ENCODE measurements around the gene USH2A.

The USH2A gene

GRCh38 chr1:216113181-216113580 is 310.1 kb downstream of the USH2A start:
- DNase-seq, result no peak

DNA sequence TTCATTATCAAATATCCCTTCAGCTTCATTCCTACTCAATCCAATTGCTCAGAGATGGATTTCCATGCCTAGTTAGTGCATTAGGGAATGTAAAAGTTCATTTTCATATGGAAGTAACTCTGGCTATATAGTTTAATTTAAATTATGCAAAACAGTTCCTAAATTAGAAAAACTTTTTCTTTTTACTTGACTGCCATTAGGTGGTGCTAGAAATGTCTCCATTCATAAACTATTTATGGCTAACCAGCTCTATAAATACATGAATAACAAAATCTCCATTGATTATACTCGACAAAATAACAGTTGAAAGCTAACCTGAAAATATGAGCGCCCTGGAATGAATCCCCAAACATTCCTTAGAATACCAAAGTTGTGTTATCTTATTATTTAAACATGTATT is 311.4 kb downstream of the USH2A start:
- DNase-seq, result no peak

DNA sequence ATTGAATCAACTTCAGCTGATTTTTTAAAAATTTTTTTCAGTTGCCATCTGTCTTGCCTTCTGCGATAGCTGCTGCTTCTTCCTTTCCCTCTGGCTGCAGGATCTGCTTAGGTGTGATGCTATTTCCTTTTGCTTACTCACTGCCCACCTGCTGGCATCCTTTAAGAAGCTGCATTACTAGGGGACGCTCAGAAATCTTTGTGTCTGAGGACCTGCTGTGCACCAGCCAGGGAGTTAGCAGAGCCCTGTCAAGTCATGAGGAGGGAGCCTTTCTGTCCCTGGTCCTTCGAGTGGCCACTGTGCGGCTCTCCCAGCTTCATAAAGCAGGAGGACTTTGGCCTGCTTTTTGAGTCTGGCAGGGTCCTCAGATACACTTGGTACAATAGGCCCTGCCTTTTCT is 327.8 kb downstream of the USH2A start:
- no peak for DNase-seq

- no peak for DNase-seq
These were observed 332.7 kb downstream of the USH2A start for GRCh38 chr1:216090556-216090955.

DNA sequence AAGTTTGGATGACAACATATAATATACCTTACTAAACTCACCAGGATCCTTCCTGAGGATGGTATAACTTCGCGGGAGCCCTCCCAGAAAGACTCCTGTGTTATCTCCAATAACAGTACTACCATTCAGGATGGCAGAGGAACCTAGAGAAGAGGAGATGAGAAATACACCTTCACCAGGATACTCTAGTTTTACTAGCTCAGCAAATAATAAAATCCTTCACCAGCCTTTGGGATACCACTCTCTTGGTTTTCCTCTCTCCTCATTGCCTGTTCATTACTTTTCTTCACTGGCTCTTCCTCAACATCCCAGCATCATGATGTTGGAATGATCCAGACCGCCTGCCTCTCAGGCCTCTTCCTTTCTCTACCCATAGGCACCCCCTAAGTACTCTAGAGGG is 336.6 kb downstream of the USH2A start:
- DNase-seq, result no peak

- no peak for DNase-seq
These were observed 341.8 kb downstream of the USH2A start for GRCh38 chr1:216081445-216081844.

- no peak for DNase-seq
These were observed 346.5 kb downstream of the USH2A start for GRCh38 chr1:216076751-216077150.

- DNase-seq, result no peak
These were observed 347.9 kb downstream of the USH2A start for GRCh38 chr1:216075339-216075738.

DNA sequence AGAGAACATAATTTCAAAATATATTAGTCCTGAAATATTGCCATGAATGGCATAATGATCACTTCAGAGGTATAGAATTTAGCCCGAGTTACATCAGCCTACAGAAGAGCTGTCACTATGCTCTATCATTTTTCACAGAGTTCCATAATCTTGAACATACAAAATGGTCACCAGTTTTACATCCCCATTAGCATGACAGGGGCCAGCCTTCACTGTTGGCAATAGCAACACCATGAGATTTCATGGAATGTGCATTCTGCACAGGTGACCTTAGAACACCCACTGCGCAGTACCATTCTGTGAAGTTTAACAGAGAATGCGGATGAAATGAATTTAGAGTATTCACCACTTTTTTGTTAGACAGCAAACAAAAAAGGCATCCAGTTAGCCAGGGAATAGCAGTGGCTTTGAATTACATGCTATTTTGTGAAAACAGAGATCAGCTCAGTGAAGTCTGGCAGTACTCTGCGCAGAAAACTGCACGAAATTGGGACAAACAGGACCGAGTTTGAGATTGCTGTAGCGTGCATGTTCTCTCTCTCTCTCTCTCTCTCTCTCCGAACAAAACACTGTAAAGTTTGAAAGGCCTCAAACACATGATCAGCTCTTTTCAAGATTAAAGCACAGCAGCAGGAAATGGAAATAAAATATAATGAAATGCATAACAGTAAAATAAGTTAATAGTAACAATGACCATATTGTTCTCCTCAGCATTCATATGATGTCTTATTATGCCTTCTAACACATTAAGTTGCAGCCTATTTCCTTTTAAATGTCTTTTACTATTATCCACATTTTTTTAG is 349.3 kb downstream of the USH2A start:
- DNase-seq, result no peak

- no peak for DNase-seq
These were observed 352.0 kb downstream of the USH2A start for GRCh38 chr1:216071262-216071661.

DNA sequence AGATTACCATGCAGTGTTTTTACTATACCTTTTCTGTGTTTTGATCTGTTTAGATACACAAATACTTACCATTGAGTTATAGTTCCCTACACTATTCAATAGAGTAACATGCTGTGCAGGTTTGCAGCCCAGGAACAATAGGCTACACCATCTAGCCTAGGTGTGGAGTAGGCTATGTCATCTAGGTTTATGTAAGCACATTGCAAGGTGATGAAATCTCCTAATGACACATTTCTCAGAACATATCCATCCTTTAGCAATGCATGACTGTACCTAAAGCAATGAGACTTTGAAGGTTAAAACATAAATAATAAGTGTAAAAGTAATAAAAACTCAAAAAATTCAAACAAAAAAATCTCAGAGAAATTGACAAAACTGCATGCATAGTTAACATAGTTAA is 358.6 kb downstream of the USH2A start:
- no peak for DNase-seq

DNA sequence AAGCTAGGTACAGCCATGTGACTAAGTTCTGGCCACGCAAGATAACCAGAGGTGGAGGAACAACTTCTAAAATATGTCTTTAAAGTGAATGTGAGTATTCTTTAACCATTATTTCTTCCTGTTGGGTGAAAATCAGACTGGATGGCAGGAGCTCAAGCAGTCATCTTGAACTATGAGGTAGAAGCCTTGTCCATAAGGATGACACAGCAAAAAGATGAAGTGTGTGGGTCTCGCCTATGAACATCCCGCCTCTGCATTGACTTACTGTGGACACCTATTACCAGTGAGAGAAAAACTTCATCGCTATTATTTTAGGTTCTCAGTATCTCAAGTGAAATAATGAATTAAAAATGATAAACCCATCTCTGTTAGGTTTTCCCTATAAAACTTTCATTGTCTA is 365.3 kb downstream of the USH2A start:
- DNase-seq, result no peak

- DNase-seq, result no peak
These were observed 366.2 kb downstream of the USH2A start for GRCh38 chr1:216057063-216057462.

GRCh38 chr1:216055004-216055403 is 368.2 kb downstream of the USH2A start:
- no peak for DNase-seq

DNA sequence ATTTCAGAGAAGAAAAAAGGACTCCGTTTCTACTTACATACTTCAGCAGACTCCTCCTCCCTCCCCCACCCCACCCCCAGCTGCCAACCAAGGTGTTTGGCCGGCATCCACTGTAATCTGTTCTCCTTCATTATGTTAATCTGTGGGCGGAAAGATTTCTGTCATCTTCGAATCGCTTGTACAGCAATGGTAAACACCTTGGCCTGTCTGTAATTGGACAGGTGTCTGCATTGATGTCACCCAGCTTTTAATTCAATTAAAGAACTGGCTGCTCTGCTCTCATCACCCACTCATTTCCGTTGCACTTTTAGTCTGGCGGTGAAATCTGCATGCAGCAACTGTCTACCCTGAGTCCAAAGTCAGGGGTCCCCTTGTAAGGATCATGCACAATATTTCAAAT is 368.6 kb downstream of the USH2A start:
- no peak for DNase-seq

DNA sequence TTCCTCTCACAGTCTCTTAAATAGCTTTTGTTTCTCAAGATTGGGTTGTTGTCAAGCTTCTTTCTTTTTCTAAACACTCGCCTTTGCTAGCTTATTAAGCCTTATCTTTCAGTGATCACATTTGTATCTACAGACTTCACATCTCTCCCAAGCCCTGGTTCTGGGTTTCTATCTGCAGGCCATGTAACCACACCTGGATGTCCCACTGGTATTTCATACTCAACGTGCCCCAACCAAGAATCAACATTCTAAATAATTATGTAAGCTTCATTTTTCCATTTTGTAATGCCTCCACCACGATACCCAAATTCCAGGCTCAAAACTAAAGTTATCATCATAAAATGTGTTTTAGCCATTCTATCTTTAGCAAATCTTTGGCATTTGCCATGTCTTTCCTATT is 372.2 kb downstream of the USH2A start:
- no peak for DNase-seq

DNA sequence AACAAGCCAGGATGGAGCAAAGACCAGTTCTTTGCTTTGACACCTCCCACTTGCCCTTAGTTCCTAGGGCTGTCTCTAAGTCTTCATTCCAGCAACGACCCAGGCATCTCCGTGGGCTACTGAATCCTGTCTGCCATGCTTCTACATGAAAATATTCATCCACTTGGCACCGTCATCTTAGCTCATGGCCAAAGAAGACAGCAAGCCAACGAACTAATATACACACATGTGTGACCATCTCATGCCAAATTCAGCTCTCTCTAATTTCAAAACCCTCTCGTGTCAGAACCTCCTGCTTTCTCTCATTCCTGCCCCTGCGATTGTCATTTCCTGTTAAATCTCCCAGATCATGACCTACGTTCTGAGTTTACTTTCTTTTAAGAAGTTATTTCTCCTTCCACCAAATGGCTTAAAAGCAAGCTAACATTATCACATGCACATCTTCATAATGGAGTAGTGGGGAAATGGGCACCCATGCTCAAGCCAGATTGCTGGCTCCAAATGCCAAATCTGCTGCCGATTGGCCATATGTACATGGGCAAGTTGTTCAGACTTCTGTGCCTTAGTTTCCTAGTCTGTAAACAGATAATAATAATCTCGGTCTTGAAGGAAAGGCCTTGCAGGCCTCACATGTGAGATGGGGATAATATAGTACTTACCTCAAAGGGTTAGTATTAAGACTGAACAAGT is 373.4 kb downstream of the USH2A start:
- DNase-seq, result no peak

- no peak for DNase-seq
These were observed 375.3 kb downstream of the USH2A start for GRCh38 chr1:216047811-216048572.

DNA sequence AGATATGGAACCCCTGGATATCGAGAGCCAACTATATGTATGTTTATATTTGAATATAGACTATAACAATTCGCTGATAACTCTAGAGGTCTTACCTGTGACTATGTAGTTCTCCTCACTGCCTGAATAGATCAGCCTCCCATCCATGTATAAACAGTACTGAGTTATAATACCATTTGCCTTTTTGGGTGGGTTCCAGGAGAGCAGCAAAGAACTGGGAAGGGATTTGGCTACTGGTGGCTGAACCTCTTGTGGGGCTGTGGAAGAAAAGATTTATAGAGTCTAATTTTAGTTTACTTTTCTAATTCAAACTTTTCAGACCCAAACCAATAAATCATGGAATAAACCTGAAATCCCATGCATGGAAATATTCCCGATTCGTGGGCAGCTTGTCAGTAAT is 376.9 kb downstream of the USH2A start:
- no peak for DNase-seq

DNA sequence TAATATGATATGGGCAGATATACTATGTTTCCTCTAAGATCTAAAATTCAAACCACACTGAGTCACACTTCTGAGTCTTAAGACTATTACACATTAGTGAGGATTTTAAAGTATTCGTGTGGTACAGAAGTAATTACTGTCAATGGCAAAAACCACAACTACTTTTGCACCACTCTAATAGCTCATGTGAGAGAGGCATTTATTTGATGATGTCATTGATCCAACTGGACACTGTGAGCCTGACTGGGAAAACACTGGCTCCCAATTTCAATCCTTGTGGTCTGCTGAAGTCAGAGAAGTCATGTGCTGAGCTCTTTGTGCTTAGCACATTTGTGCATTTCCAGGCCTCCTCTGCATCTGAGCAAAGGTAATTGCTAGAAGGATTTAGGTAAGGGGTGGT is 377.8 kb downstream of the USH2A start:
- DNase-seq, result peak; percentile 14 to 23

DNA sequence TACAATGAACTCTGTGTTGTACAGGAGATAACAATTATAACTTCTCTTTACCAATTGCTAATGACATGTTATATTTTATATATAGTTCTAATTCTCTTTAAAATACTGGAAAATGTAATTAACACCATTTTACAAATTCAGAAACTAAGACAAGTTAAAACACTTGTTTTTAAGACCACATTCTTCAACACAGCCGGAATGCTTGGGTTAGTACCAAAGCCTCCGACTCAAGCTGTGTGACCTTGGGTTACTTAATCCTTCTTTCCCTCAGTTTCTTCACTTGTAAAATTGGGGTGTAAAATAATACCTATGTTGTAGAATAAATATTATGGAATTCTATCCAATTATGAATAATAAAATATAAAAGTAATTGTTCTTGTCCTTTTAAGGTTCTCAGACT is 378.7 kb downstream of the USH2A start:
- no peak for DNase-seq

- DNase-seq, result no peak
These were observed 388.7 kb downstream of the USH2A start for GRCh38 chr1:216034506-216034905.

GRCh38 chr1:216032961-216033614 is 390.2 kb downstream of the USH2A start:
- no peak for DNase-seq
